Endothelial cell of umbilical vein (primary cell): ENCODE measurements around the gene RFPL1. TPM values are rescaled to one million over a fixed set of nuclear protein-coding genes. Genes with fewer than 3 reads are reported as not detected.

ENCODE experiments used
- BruUV-seq: library from RNA; stranded (reverse); fragments of 400-500 nt; replicated peaks from 2 replicates; lab custom pipeline; 2021; lab: Mats Ljungman, UMichigan
- CTCF ChIA-PET: fragments of 300-600, 350-600 bp; sonication (Branson Sonifier 250); formaldehyde crosslinking; loops from one replicate; lab custom pipeline; 2021; ENCODE audit warnings: antibody characterized with exemption, inconsistent platforms; lab: Charles Lee
- POLR2A ChIA-PET: fragments of 300-600, 350-600 bp; sonication (Branson Sonifier 250); formaldehyde crosslinking; loops from one replicate; lab custom pipeline; 2021; ENCODE audit warnings: antibody characterized with exemption, inconsistent platforms; lab: Charles Lee
- DNase-seq: peaks from one replicate; pipeline ENCODE4 v3.0.0-alpha.2; 2011; ENCODE audit warnings: low read depth, low spot score
- FAIRE-seq: peaks from 2 replicates; lab custom pipeline; 2011; peaks lifted over from hg19 to GRCh38; lab: Jason Lieb, UNC
- H2AFZ ChIP-seq: 2 replicates; pipeline ENCODE4 v1.6.0; 2012; ENCODE audit warnings: low read depth, low read length, control low read depth, inconsistent platforms
- H3K27ac ChIP-seq: 2 replicates; pipeline ENCODE4 v1.5.1; 2011; ENCODE audit warnings: low read depth, mild to moderate bottlenecking, control low read depth, low read length, moderate library complexity; ENCODE audit not compliant: insufficient read depth
- H3K27me3 ChIP-seq, 2 experiments: 2 replicates each; pipeline versions ENCODE4 v1.6.0 to v1.6.1; 2011; ENCODE audit warnings: low read length in 2 of 2, mixed read lengths in 1 of 2; ENCODE audit not compliant: control insufficient read depth in 2 of 2, insufficient read depth in 2 of 2
- H3K36me3 ChIP-seq, 2 experiments: 2 replicates in 1 of 2; 3 replicates in 1 of 2; pipeline ENCODE4 v1.5.1; 2011; ENCODE audit warnings: low read length in 2 of 2, mild to moderate bottlenecking in 1 of 2, moderate library complexity in 1 of 2; ENCODE audit not compliant: control insufficient read depth in 2 of 2, insufficient read depth in 2 of 2; ENCODE audit errors: extremely low read depth in 1 of 2
- H3K4me1 ChIP-seq: 3 replicates; pipeline ENCODE4 v1.5.1; 2011; ENCODE audit warnings: mild to moderate bottlenecking, low read length; ENCODE audit not compliant: control insufficient read depth, insufficient read depth; ENCODE audit errors: extremely low read depth
- H3K4me2 ChIP-seq: 2 replicates; pipeline ENCODE4 v1.6.1; 2011; ENCODE audit warnings: low read length, control low read depth, mixed read lengths; ENCODE audit not compliant: insufficient read depth
- H3K4me3 ChIP-seq, 3 experiments: fragments of 200-600 bp in 1 of 3; sonication (generic), shearing (Covaris generic) in 1 of 3; replicated peaks in 1 of 3; 2 replicates each; pipeline ENCODE4 v1.5.1; 2011 to 2016; ENCODE audit warnings: control low read depth in 3 of 3, low read length in 3 of 3, mild to moderate bottlenecking in 2 of 3, inconsistent platforms in 1 of 3, low read depth in 1 of 3, moderate library complexity in 1 of 3; ENCODE audit not compliant: insufficient read depth in 1 of 3
- H3K79me2 ChIP-seq: 2 replicates; pipeline ENCODE4 v1.6.0; 2012; ENCODE audit warnings: low read length, inconsistent platforms; ENCODE audit not compliant: control insufficient read depth, insufficient read depth
- H3K9ac ChIP-seq: replicated peaks from 2 replicates; pipeline ENCODE3; 2011; ENCODE audit warnings: low read length, control low read depth; ENCODE audit not compliant: insufficient read depth; ENCODE audit errors: extremely low read depth
- H3K9me1 ChIP-seq: replicated peaks from 3 replicates; pipeline ENCODE4 v1.6.0; 2011; ENCODE audit warnings: mild to moderate bottlenecking, low read length; ENCODE audit not compliant: control insufficient read depth, insufficient read depth; ENCODE audit errors: extremely low read depth
- H3K9me3 ChIP-seq: replicated peaks from 2 replicates; pipeline ENCODE4 v1.5.1; 2012; ENCODE audit warnings: low read length, inconsistent platforms; ENCODE audit not compliant: control insufficient read depth, insufficient read depth
- H4K20me1 ChIP-seq: replicated peaks from 2 replicates; pipeline ENCODE3; 2011; ENCODE audit warnings: mild to moderate bottlenecking, low read length; ENCODE audit not compliant: control insufficient read depth, insufficient read depth; ENCODE audit errors: extremely low read depth
- EZH2 ChIP-seq: IDR thresholded peaks from 2 replicates; pipeline ENCODE4 v1.6.1; 2012; ENCODE audit warnings: borderline replicate concordance, low read depth, mild to moderate bottlenecking, moderate library complexity, low read length, inconsistent platforms; ENCODE audit not compliant: severe bottlenecking
- FOS ChIP-seq: IDR thresholded peaks from 2 replicates; pipeline ENCODE4 v1.6.1; 2011; ENCODE audit warnings: mild to moderate bottlenecking, low read length, moderate library complexity, borderline replicate concordance; ENCODE audit not compliant: insufficient read depth
- GATA2 ChIP-seq: IDR thresholded peaks from 2 replicates; pipeline ENCODE4 v1.7.0; 2011; ENCODE audit warnings: low read depth, mild to moderate bottlenecking, moderate library complexity, mixed read lengths, low read length; ENCODE audit not compliant: insufficient read length, insufficient read depth
- JUN ChIP-seq: IDR thresholded peaks from 2 replicates; pipeline ENCODE4 v1.6.1; 2011; ENCODE audit warnings: borderline replicate concordance, low read depth; ENCODE audit not compliant: insufficient read length, insufficient read depth
- MYC ChIP-seq: IDR thresholded peaks from one replicate; pipeline ENCODE4 v1.6.1; 2011; ENCODE audit warnings: mild to moderate bottlenecking, low read depth, low read length
- POLR2A ChIP-seq: IDR thresholded peaks from 2 replicates; pipeline ENCODE4 v1.6.1; 2012; ENCODE audit warnings: low read depth, mild to moderate bottlenecking, control low read depth, low read length
- POLR2AphosphoS5 ChIP-seq: IDR thresholded peaks from 2 replicates; pipeline ENCODE4 v1.6.1; 2012; ENCODE audit warnings: low read depth, mild to moderate bottlenecking, control low read depth, low read length, moderate library complexity; ENCODE audit not compliant: insufficient read depth
- dilution Hi-C: fragments of 300-500 bp; cut with MboI; formaldehyde crosslinking; loops from one replicate; pipeline ENCODE4 v1.15.0; 2019; ENCODE audit warnings: low sequenced_read_pairs; ENCODE audit not compliant: extremely low pct_ligation_motif_present
- intact Hi-C: fragments of 100-400 bp; cut with micrococcal nuclease; formaldehyde crosslinking; loops from one replicate; pipeline ENCODE4 v1.10.0; 2022
- polyA plus RNA-seq, 4 experiments: library from polyadenylated mRNA; depleted of rRNA in 3 of 4; stranded (reverse) in 3 of 4; unstranded in 1 of 4; fragments of >200 nt; gene quantifications; 2 replicates each; pipeline versions ENCODE4 v1.2.1 to v1.2.3, GENCODE V29; 2011 to 2012; ENCODE audit warnings: missing spikeins in 1 of 4
- total RNA-seq: library from RNA; stranded (reverse); gene quantifications from 2 replicates; pipeline ENCODE4 v1.2.3, GENCODE V29; 2021
- TF ChIP-seq, protein P1 (sequence below), 2 donors: IDR thresholded peaks; 1 replicate in 1 of 2; 2 replicates in 1 of 2; pipeline ENCODE4 v1.5.1; 2011; ENCODE audit warnings: low read length in 2 of 2, mild to moderate bottlenecking in 2 of 2, moderate library complexity in 2 of 2, control low read depth in 1 of 2, inconsistent platforms in 1 of 2, low read depth in 1 of 2; ENCODE audit not compliant: insufficient read depth in 1 of 2; ENCODE audit errors: extremely low read depth in 1 of 2
- TF ChIP-seq, protein P2 (sequence below): IDR thresholded peaks from 2 replicates; pipeline ENCODE4 v1.6.1; 2011; ENCODE audit not compliant: insufficient read depth, insufficient read length

Gene RFPL1
- total and polyA plus RNA-seq, 2 donors (not counting 3 experiments of a cell fraction or from before 2014, with no cell fraction given), result not detected

DNA sequence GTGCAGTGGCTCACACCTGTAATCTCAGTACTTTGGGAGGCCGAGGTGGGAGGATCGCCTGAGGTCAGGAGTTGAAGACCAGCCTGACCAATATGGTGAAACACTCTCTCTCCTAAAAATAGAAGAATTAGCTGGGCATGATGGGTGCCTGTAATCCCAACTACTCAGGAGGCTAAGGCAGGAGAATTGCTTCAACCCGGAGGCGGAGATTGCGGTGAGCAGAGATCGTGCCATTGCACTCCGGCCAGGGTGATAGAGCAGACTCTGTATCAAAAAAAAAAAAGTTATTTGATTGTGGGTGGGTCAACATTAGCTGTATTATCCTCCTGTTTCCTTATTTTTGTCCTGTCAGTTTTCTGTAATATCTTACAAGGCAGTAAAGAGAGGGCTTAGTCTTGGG lies 11.9 kb upstream of the RFPL1 start:
- Histone ChIP-seq H3K27ac (no peak overlapping the region), H3K4me3 (no peak overlapping the region), H3K4me2 (no peak overlapping the region), H3K4me1 (no peaks in the 10 kb centered on the region), H3K9me3 (no peaks in the 10 kb centered on the region), H3K36me3 (no peaks in the 10 kb centered on the region), H2AFZ (no peak overlapping the region), H3K27me3 (peaks cover 17 to 35% of the 10 kb centered on the region in 2 experiments), H3K9ac (no peak overlapping the region), H4K20me1 (no peaks in the 10 kb centered on the region), H3K9me1 (no peaks in the 10 kb centered on the region), H3K79me2 (no peaks in the 10 kb centered on the region)
- CTCF ChIA-PET, result no interaction called here
- no TSS peak for BruUV-seq
- dilution Hi-C loops, result no loop called here
- DNase-seq, result no peak
- TF ChIP-seq, protein P1, sequence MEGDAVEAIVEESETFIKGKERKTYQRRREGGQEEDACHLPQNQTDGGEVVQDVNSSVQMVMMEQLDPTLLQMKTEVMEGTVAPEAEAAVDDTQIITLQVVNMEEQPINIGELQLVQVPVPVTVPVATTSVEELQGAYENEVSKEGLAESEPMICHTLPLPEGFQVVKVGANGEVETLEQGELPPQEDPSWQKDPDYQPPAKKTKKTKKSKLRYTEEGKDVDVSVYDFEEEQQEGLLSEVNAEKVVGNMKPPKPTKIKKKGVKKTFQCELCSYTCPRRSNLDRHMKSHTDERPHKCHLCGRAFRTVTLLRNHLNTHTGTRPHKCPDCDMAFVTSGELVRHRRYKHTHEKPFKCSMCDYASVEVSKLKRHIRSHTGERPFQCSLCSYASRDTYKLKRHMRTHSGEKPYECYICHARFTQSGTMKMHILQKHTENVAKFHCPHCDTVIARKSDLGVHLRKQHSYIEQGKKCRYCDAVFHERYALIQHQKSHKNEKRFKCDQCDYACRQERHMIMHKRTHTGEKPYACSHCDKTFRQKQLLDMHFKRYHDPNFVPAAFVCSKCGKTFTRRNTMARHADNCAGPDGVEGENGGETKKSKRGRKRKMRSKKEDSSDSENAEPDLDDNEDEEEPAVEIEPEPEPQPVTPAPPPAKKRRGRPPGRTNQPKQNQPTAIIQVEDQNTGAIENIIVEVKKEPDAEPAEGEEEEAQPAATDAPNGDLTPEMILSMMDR (IDR thresholded peaks at IDR 0.05; ENCODE audit: extremely low read depth in 1 of 2, insufficient read depth in 1 of 2, low read depth in 1 of 2, low read length in 2 of 2), result no peak
- TF ChIP-seq, protein P2, sequence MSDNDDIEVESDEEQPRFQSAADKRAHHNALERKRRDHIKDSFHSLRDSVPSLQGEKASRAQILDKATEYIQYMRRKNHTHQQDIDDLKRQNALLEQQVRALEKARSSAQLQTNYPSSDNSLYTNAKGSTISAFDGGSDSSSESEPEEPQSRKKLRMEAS, result no peak
- TF ChIP-seq JUN (no peak), POLR2AphosphoS5 (no peak), EZH2 (no peak), POLR2A (no peak), FOS (no peak), GATA2 (no peak), MYC (no peak)
- intact Hi-C loops, result no loop called here
- POLR2A ChIA-PET, result no interaction called here
- FAIRE-seq, result no peak
